Hippocampal formation (tissue), 2 donors: ENCODE measurements around the gene ABHD4.
"Not testable (repeated sequence)": the region's sequence is repeated elsewhere in the genome, so short reads cannot be mapped to it uniquely, and the experiment has no call there.

Source experiments
- DNase-seq, 2 donors: peaks; one replicate each; lab custom pipeline; 2025; lab: John Stamatoyannopoulos, UW

Gene ABHD4

DNA sequence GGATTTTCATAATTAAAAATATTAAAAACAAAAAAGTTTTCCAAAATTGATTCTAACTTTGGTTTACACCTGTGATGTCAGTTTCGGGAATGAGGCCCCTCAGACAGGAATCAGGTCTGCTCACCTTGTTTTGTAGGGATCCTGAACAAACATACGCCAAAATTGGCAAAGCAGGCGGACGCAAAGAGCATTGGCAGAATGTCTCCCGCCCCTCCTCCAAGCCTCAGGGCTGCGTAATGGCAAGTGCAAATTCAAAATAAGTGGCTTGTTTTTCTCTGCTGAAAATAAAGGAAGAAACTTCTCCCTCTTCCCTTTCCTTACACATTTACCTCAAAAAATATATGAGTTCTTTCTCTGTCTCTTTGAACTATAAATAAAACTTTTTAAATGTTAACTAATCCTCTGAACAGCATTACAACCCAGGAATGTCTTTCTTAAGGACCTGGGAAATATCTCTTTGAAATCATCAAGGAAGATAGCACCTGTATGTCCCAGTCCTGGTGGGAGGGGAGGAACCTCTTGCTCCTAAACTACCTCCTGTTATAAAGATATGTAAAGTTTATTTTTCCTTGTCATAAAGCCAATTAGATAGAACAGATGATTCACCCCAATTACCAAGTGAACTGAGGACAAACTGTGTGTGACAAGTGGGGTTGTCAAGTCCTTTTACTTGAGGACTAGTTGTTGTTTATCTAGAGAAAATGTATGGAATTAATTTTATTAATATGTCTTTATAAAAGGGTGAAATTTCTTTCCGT lies 29.6 kb downstream of the ABHD4 start:
- no peak for DNase-seq

DNA sequence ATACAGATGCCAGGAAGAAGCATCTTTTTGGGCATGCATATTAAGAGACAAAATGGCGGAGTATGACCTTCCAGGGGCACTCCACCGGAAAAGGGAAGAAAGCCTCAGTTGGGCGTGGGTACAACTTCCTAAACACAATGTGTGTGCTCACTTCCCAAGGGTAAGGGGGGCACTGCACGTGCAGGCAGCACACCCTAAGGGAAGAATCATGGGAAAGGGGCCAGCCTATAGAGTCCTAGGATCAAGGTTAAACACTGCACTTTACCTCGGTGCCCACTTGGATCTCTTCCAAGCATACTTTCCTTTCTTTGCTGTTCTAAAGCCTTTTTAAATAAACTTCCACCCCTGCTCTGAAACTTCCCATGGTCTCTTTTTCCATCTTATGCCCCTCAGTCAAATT lies 31.3 kb downstream of the ABHD4 start:
- no peak for DNase-seq

DNA sequence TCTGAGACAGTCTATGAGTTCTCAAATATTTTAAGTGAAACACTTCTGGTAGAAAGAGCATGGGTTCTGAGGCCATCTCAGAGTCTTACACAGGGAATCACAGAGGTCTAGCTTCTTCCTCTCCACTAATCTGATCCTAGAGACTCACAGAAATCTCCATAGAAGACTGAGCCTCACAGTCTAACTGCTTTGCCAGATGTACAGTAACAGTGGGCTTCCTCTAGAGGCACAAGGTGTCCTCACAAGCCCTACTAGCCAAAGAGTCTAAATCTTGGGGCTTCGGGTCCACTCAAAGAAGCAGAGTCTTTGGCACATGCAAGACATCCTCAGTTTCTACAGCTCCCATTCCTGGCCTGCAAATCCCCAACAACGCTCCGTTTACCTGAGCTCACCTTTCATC lies 32.0 kb downstream of the ABHD4 start:
- DNase-seq = no peak

DNA sequence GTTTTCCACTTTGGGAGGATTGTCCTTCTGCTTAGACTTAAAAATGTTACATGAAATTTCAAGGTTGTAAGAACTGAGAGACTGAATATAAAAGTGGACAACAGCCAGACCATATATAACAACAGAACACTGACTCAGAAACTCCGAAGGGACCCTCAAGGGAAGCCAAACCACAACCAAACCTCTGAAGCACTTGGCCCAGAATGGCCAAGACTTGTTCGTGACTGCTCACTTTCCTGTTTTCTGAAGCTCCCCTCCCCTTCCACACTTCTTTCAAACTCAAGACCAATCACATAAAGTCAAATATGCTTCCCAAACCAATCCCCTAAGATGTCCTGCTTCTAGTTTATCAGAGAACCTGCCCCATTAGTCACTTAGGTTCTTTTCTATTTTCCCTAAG lies 32.4 kb downstream of the ABHD4 start:
- DNase-seq = no peak

DNA sequence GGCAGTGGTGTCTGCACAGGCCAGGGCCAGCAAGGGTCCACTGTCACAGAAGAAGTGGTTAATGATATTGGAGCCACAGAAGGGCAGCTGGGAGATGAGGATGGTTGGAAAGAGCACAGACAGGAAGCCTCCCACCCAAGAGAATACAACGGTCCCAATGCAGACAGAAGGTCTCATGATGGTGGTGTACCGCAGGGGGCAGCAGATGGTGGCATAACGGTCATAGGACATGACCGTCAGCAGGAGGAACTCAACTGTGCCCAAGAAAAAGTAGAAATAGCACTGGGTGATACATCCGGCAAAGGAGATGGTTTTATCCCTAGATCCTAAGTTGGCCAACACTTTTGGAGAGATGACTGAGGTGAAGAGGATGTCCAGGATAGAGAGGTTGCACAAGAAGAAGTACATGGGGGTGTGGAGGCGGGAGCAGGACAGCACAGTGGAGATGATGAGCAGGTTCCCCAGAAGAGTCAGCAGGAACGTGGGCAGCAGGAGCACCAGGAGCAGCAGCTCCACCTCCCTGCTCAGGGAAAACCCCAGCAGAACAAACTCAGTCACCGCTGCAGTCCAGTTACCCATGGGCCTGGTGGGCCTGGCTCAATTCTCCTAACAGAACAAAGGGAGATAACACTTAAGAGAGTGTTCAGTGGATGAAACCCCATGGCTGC lies 36.3 kb downstream of the ABHD4 start:
- no peak for DNase-seq

DNA sequence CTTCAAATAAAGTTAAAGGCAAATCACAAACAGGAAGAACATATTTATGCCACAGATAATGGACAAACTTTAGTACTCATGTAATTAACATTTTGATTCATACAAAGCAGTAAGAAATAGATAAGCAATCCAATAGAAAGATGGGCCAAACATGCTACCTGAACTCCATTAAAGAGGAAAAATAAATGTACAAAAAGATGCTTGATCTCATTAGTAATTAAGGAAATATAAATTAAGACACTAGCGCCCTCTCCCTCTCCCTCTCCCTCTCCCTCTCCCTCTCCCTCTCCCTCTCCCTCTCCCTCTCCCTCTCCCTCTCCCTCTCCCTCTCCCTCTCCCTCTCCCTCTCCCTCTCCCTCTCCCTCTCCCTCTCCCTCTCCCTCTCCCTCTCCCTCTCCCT lies 37.9 kb downstream of the ABHD4 start:
- DNase-seq = not testable (repeated sequence)

DNA sequence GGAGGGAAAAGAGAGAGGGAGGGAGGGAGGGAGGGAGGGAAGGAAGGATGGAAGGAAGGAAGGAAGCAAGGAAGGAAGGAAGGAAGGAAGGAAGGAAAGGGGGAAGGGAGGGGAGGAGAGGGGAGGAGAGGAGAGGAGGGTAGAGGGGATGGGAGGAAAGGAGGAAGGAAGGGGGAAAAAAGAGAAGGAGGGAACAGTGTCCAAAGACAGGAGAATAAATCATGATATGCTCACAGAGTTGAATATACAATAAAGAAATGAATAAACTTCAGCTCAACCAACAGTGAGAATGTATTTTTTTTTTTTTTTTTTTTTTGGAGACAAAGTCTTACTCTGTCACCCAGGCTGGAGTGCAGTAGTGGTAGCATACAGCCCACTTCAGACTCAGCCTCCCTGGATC lies 42.1 kb downstream of the ABHD4 start:
- DNase-seq = no peak

DNA sequence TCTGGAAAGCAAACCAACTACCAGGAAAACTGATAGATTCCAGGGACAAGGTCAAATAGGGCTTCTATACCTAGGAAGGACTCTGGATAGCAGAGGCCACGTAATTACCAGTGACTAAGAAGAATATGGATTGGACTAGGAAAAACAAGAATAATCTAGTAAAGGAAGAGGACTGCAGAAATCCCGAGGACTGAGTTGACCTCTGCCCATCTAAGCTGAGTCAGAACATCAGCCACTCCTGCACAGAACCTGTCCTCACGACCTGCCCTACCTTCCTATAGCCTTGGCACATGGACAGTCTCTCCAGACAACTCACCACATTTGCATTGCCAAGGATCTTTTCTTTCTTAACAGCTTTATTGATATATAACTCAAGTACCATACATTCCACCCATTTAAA lies 43.7 kb downstream of the ABHD4 start:
- DNase-seq = no peak

DNA sequence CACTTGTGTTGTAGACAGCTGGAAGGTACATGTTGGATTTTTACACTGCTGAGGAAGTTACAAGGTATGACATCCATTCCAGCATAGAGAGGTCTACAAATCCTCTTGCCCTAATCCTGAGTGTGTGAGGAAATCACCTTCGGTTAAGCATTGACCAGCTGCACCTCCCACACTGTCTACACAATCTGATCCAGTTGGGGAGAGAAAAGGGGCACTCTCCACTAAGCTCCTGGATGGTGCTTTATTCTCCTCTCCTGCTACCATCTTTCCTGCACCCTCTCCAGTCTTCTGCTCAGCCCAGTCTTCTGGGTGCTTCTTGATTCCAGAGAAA lies 46.2 kb downstream of the ABHD4 start, which contains the start of gene OR6J1:
TSS of gene OR6J1 (minus strand) at position 48 of the 331 bp plus-strand sequence. CDS start 9,541 bp downstream, outside the sequence.
- DNase-seq = no peak

DNA sequence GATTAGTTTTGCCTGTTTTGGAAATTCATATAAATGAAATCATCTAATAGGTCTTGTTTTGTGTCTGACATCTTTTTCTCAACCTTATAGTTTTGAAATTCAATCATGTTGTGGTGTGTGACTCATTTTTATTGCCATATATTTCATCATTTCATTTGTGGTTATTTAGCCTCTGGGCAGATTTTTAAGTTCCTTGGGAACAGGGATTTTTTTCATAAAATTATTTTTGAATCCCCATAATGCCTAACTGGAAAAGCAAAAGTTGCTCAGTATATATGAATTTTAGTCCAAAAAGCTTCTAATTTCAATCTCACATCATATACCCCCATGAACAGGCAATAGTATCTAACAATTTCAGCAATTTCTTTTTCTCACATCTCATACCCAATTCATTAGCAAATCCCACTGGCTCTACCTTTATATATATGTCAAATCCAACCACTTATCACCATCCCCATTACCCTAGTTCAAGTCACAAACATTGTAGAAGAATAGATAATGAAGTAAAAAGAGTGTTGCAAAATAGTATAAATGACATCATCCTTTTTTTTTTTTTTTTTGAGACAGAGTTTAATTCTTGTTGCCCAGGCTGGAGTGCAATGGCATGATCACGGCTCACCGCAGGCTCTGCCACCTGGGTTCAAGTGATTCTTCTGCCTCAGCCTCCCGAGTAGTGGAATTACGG lies 48.6 kb downstream of the ABHD4 start:
- DNase-seq = no peak

DNA sequence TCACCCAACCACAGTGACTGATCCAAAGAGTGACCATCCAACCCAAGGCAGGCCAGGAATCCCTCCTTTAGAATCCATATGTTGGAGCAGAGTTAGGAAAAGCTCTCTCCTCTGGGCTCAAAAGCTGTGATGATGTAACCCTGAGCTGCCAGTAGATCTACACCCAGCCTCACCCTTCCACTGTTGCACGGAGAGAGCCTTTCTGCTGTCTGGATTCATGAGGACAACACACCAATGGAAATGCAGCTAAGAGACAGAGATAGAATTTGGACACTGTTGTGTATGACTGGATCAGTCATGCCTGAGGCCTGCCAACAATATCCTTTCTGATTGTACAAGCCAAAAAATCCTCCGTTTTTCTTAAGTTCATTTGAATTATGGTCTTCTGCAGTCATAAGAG lies 50.4 kb downstream of the ABHD4 start:
- no peak for DNase-seq

DNA sequence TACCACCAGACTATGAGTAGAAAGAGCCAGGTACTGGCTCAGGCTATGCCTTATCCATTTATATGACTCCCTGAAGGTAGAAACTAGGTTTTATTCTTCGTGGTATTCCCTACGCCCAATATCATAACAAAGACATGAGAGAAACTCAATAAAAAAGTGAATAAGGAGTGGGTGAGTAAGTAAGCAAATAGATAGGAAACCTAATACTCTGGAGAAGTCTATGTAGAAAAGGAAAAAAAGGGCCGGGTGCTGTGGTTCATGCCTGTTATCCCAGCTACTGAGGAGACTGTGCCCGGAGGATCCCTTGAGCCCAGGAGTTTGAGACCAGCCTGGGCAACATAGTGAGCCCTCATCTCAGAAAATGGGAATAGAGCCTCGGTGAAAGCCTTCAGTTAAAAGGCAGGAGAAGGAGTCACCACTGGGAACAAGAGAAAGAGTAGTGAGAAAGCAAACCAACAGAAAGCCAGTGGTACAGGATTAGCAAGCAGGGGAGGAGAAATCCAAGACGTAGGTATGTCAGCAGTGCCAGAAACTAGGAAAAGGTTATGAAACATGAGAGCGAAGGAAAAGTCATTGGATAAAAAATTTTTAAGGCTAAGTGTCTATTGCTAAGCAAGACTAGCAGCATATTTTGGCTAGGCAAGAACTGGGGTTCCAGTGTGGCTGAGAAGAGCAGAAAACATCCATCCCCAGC lies 52.1 kb downstream of the ABHD4 start:
- DNase-seq = no peak

DNA sequence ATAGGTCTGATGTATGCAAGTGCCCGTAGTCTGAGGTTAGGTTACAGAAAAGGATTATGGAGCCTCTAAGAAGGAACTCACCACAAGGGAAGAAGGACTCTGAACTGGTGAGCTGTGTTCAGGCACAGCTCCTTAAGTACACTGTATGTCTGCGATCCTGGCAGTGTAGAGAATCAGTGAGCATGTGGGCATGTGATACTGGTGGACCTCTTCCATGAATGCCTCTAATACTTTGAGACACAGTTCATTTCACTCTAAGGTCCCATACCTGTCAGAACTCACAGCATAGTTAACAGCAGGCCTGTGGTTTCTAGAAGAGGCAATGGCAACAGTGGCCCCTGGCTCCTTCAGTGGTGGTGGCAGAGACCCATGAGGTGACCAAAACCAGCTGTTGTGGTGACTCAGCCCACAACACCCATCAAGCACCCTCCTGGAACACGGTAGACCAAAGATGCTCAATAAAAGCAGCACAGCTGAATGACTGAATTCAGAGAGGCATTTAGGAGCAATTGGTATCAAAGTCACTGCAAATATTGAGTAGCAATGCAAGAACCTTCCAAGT lies 52.9 kb downstream of the ABHD4 start:
- no peak for DNase-seq

DNA sequence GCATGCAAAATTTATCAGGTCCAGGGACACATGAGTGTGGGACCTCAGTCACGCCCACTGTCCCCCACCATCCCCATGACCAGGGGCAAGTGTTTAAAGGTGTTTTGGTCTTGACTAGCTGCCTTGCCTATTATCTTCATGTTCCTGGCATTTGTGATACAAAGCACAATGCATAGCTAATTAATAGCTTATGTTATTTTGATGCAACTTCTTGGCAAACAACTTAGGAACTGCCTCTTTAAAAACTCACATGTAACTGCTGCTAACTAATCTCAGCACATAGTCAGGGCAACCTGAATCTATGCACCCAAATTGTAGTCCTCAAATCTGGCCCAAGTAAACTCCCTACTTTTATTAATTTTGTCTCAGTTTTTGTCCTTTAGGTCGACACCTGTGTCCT lies 53.5 kb downstream of the ABHD4 start:
- no peak for DNase-seq

DNA sequence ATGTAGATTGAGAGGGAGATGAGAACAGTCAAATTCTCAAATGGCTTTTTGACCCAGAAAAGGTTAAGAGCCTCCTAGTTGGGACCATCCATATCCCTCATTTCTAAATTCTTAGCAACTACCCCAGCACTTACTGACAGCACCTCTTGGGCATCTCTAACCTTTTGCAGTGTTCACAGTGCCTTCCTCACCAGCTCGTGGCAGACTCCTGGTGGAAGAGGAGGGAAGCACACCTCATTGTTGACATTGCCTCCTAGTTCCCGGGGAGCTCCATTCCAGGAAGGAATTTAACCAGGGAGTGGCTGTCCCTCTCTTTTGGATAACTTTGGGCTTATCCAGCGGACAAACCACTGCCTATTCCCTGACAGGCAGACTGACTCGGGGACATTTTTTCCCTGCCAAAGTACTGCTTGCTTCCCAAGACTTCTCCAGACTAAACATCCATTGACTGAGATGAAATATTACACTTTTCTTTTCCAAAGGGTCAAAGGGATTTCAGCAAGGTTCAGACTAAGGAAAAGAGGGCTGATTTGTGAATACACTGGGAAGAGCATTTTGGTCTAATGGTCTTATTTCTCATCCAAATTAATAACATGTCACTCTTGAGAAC lies 55.0 kb downstream of the ABHD4 start:
- no peak for DNase-seq

DNA sequence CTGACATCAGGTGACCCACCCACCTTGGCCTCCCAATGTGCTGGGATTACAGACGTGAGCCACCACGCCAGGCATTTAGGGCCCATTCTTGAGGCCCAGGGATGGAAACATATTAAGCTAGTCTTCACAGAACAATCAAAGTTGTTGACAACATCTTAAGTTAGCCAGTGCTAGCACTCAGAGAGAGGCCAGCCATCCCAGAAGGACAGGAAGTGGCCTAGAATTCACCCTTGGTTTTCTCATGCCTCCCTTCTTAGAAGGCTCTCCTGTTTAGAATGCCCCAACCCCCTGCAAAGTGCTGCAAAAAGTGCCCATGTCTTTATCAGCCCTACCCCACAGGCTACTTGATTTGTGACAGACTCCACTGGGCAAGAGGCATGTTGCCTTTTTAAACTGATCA lies 58.1 kb downstream of the ABHD4 start:
- DNase-seq = no peak

DNA sequence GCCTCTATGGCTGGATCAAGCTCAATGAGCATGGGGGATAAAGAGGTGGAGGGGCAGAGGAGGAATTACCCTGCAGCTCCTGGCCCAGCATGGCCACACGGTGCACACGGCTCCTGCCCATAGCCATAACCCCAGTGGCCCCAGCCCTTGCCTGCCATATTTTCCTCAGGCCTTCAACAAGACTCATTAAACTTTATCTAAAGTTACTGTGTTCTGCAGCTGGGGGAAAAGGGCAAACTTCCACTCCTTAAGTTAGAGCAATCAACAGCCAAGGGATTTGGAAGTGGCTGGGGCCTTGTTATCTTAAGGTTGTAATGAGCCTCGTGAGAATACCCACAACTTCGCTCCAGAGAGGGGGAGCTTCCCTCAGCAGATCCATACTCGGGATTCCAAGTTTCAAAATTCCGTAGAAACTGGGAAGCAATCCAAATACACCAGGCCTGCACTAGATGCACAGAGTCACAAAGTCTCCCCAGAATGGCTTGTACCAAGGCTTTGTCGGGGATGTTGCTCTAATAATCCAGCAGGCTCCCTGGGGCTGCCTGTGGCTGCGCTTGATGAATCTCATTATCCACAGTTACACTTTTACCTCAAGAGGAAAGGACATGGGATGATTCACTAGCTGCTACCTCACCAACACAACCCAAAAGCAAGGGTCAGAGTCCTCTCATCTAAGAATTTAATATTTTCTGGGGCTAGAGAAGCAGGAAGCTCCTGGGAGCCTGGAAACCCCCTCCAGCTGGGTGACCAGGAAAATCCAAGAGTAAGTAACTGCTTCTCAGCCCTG lies 59.0 kb downstream of the ABHD4 start:
- DNase-seq = no peak

DNA sequence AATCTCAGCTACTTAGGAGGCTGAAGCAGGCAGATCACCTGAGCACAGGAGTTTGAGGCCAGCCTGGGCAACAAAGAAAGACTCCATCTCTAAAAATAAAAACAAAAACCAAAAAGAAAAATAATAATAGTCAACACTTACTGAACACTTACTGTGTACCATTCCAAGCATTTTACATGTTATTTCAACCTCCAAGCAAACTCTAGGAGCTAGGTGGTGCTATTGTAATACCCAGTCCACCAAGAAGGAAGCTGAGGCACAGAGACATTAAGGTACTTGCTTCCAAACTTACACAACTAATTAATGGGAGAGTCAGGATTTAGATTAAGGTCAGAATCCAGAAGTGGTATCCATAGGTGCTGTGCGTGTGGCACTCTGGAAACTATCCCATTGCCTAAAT lies 59.8 kb downstream of the ABHD4 start:
- DNase-seq = no peak

DNA sequence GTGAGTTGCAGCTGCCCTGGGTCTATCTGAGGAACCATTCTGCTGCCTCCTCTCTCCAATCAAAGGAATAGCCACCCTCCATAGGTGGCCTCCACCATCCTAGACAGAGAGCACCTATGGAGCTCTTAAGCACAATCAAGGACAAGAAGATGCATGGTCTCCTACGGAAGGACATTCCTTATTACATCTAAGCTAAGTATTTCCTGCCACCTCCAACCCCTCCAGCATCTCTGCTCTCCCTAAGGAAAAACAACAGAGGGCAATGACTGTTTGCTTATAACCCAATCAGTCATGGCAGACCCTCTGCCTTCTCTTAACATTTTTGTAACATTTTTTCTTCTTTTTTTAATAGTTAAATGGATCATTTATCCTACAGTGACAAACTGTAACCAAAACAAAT lies 60.8 kb downstream of the ABHD4 start:
- no peak for DNase-seq

DNA sequence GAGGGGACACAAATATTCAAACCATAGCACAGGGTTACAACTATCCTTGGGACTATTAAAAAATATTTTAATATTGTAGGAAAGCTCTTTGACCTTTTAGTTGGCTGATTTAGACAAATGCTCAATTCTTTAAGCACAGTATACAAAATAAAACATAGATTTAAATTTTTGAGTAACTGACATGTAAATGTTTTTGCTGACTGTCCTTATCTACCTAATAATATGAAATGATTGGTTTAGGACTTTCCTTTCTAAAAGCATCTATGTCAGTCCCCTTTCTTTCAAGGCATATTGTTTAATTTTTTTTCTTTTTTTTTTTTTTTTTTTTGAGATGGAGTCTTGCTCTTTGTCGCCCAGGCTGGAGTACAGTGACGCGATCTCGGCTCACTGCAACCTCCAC lies 62.6 kb downstream of the ABHD4 start:
- no peak for DNase-seq
